Measurements from ENCODE around the gene HOXC12.
A peak's percentile ranks its signal among the peaks of the same experiment; 100 is the strongest.

HOXC12 gene

GRCh38 chr12:53941187-53941586 lies 13.5 kb upstream of the HOXC12 start:
- DNase-seq, result no peak

GRCh38 chr12:53941750-53942149 lies 13.0 kb upstream of the HOXC12 start:
- no peak for DNase-seq

- no peak for DNase-seq
Observed at GRCh38 chr12:53942467-53942997, 12.2 kb upstream of the HOXC12 start.

- no peak for DNase-seq
Observed at GRCh38 chr12:53944209-53944608, 10.5 kb upstream of the HOXC12 start.

- peak; percentile 48 for DNase-seq
Observed at GRCh38 chr12:53944907-53945847, 9.5 kb upstream of the HOXC12 start.

- no peak for DNase-seq
Observed at GRCh38 chr12:53947743-53948142, 7.0 kb upstream of the HOXC12 start.

GRCh38 chr12:53948650-53949593 lies 5.8 kb upstream of the HOXC12 start:
- no peak for DNase-seq

- no peak for DNase-seq
Observed at GRCh38 chr12:53949631-53950436, 4.9 kb upstream of the HOXC12 start.

GRCh38 chr12:53950437-53950773 lies 4.3 kb upstream of the HOXC12 start:
- DNase-seq, result no peak

- DNase-seq, result no peak
Observed at GRCh38 chr12:53950789-53951576, 3.7 kb upstream of the HOXC12 start.

GRCh38 chr12:53951577-53952334 lies 2.9 kb upstream of the HOXC12 start:
- DNase-seq, result no peak

- DNase-seq, result no peak
Observed at GRCh38 chr12:53952335-53952694, 2.4 kb upstream of the HOXC12 start.

- no peak for DNase-seq
Observed at GRCh38 chr12:53952871-53953734, 1.6 kb upstream of the HOXC12 start.

- DNase-seq, result no peak
Observed at GRCh38 chr12:53953831-53954693, 641 bp upstream of the HOXC12 start.

- no peak for DNase-seq
Observed at GRCh38 chr12:53955036-53955775, 503 bp downstream of the HOXC12 start.

GRCh38 chr12:53955776-53956250 lies 1.1 kb downstream of the HOXC12 start:
- no peak for DNase-seq

GRCh38 chr12:53956251-53956887 lies 1.7 kb downstream of the HOXC12 start:
- DNase-seq, result no peak

Data from activated CD8-positive, alpha-beta memory T cell treated with anti-CD3 and anti-CD28 coated beads for 24 hours (primary cell).